NCI-H748 (cell line): Measurements from ENCODE around the gene RPL36.

Source experiments
- DNase-seq: peaks from one replicate; lab custom pipeline; 2025; ENCODE audit not compliant: unreplicated experiment; lab: John Stamatoyannopoulos, UW

Gene RPL36

DNA sequence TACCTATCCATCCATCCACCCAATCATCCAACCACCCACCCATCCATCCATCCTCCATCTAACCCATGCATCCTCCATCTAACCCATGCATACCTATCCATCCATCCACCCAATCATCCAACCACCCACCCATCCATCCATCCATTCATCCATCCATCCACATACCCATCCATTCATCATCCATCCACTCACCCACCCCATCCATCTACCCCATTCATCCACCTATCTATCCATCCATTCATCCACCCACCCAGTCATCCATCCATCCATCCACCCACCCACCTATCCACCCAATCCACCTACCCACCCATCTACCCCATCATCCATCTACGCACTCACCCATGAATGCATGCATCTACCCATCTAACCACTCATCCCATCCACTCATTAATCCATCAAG lies 16.3 kb upstream of the RPL36 start:
- no peak for DNase-seq

- DNase-seq: no peak
Measured at GRCh38 chr19:5674714-5675113, 15.4 kb upstream of the RPL36 start.

DNA sequence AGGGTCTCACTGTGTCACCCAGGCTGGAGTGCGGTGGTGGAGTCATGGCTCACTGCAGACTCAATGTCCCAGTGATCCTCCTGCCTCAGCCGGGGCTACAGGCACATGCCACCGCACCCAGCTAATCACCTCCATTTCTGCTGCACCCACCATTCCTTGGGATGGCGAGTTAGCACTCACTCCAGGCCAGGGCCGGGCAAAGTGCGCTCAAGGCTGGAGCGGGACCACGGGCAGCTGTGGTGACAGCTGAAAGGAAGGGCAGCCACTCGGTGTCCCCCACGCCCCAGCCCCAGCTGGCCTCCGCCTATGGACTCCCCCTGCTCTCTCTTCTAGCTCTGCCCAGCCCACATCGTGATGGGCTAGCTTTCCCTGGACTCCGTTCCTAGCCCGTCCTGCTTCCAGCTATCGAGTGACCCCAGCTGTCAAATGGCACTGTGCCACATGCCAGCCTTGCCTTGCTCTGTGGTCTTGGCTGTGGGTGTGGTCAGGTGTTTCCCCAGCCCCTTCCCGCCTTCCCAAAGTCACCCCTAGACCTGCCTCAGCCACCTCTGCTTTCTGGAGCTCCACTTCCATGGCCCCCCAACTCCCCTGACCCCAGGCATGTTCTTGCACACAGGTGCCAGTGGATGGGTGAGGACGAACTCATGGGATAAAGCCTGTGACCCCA lies 13.9 kb upstream of the RPL36 start:
- no peak for DNase-seq

DNA sequence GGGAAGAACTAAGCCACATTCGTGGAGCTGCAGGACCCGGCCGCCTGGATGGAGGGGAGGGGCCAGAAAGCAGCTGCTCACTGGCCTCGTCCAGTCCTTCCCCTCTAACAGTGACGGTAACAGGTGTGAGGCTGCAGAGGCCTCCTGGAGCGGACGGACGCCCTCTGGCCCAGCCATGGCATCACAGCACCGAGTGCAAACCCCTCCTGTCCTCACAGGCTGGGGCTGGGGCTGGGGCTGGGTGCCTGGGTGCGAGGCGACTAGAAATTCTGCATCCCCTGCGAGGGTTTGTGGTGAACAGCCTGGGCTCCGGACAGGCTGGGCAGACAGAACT lies 13.4 kb upstream of the RPL36 start:
- DNase-seq: no peak

DNA sequence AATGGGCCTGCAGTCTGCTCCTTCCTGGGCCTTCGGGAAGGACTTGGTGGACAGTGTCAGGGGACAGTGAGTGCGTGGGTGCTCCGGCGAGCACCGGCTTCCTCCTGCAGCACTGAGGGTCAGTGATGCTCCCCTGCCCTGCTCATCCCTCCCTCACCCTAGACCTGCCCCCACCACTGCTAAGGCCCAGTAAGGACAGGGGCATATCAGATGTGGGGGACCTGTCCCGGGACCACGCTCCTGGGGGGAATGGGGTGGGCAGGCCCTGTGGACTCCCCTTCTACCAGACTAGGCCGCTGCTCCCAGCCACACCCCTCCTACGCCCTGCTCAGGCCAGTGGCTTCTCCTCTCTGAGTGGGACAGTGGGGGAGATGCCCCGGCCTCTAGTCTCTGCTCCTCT lies 13.0 kb upstream of the RPL36 start:
- no peak for DNase-seq

DNA sequence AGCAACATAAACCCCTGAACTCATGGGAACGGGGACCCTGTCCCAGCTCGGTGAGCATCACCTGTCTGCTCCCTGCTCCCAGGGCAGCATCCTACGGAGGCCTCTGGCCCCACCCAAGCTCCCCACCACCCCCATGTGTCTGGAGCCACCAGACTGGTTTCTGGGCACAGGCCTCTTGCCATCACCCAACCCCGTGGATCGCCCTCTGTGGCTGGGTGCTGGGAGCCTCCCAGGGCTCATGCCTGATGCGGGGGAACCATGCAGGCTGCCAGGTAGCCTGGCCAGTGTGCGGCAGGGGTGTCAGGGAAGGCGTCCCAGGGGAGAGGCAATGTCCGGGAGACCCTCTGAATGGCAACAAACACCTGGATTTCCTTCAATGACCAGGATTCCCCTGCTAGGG lies 12.5 kb upstream of the RPL36 start:
- no peak for DNase-seq

GRCh38 chr19:5678071-5678718 lies 11.9 kb upstream of the RPL36 start:
- no peak for DNase-seq

DNA sequence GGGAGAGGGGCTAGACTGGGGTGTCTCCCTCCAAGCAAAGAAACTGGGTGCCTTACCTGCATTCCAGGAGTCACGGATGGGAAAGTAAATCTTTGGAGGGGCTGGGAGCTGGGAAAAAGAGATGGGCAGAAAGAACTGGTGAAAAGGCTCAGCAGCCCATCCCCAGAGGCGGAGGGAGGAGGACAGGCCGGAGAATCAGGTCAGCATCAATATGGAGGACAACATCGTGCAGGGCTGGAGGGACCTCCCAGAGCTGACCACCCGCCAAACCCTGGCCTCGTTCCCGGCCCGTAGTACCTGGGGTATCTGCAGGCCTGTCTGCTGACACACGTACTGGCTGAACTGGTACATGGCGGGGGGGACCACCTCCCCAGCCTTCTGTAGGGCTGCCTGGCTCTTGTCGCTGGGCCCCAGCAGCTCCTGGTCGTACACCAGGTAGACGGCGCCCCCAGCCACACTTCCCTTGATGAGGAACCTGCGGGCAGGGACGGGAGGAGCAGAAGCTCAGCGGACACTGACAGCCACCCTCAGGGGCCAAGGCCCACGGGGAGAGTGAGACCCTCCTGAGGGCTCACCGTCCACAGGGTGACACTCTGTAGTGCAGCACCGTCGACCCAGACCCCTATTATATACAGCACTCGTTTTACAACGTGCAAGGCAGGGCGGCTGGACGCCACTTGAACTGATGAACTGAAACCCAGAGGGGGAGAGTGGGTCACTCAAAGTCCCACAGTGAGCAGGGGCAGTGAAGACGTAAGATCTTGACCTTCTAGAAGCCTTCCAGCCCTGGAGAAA lies 10.6 kb upstream of the RPL36 start:
- no peak for DNase-seq

GRCh38 chr19:5680084-5680436 lies 10.0 kb upstream of the RPL36 start:
- DNase-seq: peak; percentile 38

GRCh38 chr19:5680437-5681368 lies 9.4 kb upstream of the RPL36 start, which contains the start of the genes HSD11B1L and MICOS13:
Gene HSD11B1L, plus strand, starts transcription at chr19:5681027. Its CDS starts 3,806 bp downstream, at chr19:5684833.
Gene MICOS13, minus strand, starts transcription at chr19:5680516. Its CDS starts 30 bp downstream, at chr19:5680486.
- peak; percentile 97 for DNase-seq

DNA sequence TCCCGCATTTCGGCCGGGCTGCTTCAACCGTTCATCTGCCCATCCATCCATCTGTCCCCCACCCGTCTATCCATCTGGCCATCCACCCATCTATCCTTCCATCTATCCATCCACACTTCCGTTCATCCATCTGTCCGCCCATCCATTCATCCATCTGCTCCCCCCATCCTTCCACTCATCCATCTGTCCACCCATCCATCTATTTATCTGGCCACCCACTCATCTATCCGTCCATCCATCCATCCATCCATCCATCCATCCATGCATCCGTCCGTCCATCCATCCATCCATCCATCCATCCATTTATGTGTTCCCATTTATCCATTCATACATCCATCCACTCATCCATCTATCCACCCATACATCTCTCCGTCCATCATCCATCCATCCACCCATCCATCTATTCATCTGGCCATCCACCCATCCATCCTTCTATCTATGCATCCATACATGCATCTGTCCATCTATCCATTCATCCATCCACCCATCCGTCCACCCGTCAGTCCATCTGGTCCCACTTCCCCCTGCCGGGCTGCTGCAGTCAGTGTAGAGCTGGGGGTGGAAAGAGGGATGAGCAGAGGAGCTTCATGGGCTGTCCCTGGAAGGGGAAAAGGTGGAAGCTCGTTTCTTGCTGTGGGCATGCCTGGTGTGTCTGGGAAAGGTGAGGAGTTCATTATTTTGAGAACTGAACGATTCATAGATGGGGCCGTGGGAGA lies 8.5 kb upstream of the RPL36 start:
- DNase-seq: no peak

DNA sequence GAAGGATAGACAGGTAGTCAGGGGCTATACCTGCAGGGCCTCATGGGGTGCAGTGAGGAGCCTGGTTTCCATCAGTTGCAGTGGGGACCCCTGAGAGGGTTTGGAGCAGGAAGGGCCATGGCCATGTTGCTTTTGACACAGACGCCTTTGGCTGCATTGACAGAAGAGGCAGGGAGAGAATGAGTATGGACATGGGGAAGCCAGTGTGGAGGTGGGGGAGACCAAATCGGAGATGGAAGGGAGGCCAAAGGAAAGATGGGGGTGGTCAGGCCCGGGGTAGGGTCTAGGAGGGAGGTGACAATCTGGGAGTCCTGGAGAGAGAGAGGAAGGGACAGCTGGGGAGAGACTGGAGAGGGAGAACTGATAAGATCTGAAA lies 8.0 kb upstream of the RPL36 start:
- no peak for DNase-seq

- no peak for DNase-seq
Measured at GRCh38 chr19:5683177-5683886, 6.8 kb upstream of the RPL36 start.

GRCh38 chr19:5684694-5685430 lies 5.2 kb upstream of the RPL36 start:
- no peak for DNase-seq

- no peak for DNase-seq
Measured at GRCh38 chr19:5686326-5686646, 3.8 kb upstream of the RPL36 start.

DNA sequence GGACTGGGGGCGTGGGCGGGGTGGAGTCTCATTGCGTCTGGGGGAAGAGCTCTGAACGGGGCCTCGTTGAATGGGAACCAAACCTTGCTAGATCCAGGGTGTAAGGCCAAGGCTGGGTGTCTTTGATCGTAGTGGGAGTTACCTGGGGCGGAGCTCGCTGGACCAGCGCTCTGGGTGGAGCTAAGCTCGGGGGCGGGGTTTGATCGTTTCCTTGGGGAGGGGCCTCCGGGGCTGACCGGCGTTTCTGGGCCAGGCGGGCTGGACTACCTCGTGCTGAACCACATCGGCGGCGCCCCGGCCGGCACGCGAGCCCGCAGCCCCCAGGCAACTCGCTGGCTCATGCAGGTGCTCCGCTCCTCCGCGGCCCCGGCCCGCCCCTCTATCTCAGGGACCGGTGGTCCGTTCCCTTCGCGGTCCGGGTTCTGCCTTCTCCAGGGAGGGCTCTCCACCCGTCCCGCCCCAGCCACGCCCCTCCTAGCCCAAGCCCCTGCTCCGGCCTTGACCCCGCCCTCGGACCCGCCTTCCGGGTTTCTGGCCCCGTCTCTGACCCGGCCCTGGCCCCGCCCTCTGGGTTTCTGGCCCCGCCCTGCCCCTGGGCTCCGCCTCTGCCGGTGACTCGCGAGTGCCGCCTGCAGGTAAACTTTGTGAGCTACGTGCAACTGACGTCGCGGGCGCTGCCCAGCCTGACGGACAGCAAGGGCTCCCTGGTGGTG lies 3.3 kb upstream of the RPL36 start:
- peak; percentile 84 for DNase-seq

DNA sequence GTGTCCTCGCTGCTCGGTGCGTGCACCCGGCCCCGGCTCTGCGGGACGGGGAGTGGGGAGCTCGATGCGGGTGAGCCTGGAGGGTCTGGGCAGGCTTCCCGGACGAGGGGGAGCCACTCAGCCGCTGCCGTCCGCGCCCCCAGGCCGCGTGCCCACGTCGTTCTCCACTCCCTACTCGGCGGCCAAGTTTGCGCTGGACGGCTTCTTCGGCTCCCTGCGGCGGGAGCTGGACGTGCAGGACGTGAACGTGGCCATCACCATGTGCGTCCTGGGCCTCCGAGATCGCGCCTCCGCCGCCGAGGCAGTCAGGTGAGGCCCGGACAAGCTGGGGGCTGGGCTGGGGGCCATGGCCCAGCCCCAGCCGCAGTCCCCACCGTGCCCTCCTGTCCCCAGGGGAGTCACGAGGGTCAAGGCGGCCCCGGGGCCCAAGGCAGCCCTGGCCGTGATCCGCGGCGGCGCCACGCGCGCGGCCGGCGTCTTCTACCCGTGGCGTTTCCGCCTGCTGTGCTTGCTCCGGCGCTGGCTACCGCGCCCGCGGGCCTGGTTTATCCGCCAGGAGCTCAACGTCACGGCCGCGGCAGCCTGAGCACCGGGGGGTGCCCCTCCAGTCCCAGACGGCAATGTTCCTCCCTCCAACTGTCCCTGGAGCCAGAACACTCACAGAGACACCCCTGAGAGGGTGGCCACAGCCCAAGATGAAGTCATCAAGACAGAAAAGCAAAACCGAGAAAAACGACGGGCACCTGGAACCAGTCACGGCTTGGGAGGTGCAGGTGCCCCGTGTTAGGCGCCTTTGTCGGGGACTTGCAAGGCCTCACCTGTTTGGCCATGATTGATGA lies 2.5 kb upstream of the RPL36 start:
- DNase-seq: no peak
